NCI-H2196 (cell line): ENCODE measurements around the gene KLF14.
"Not testable (repeated sequence)": the region's sequence is repeated elsewhere in the genome, so short reads cannot be mapped to it uniquely, and the experiment has no call there.

Experiments used
- DNase-seq: peaks from one replicate; lab custom pipeline; 2025; ENCODE audit not compliant: unreplicated experiment; lab: John Stamatoyannopoulos, UW

The KLF14 gene

DNA sequence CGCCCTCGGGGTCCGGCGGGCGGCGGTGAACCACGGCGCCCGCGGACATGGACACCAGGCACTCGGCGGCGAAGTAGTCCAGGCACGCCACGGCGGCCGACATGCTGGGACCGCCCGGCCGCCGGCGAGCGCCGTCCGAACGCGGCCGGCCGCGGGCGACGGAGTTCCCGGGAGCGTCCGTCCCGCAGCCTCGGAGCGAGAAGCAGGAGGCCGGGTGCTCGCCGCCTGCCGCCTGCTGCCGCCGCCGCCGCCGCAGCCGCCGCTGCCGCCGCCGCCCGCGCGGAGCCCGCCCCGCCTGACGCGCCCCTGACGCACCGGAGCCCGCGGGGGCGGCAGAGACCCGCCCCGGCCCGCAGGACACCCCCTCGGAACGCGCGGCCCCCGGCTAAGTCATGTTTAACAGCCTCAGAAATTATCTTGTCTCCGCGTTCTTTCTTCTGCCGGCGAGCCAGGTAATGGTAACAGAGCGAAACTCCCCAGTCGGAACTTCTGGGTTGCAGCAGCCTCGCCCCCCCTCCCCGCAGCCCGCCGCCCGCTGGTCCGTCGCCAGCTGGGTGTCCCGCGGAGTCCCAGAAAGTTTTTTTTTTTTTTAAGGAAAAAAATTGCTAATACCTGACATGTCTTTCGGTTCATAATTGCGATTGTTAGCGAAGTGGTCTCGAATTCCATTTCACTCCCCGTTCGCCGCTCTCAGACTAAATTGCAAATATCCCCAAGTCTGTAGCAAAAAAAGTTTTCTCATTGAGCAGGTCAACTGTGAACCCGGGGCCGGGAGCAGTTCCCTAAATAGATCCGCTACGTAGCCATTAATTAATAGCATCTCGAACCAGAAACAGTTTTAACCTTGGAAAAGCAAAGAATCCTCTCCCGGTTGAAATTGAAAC, at the start of gene KLF14:
TSS of gene KLF14 (minus strand) at position 277 of the 884 bp plus-strand sequence. CDS start at position 103, 174 bp downstream.
- peak; percentile 9 for DNase-seq

- no peak for DNase-seq
These were observed 47.3 kb upstream of the KLF14 start for GRCh38 chr7:130781346-130781745.

DNA sequence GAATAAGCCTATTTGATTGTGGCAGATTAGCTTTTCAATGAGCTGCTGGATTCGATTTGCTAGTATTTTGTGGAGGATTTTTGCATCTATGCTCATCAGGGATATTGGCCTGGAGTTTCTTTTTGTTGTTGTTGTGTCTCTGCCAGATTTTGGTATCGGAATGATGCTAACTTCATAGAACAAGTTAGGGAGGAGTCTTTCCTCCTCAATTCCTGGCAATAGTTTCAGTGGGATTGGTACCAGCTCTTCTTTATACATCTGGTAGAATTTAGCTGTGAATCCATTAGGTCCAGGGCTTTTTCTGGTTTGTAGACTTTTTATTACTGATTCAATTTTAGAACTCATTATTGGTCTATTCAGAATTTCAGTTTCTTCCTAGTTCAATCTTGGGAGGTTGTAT, 43.4 kb upstream of the KLF14 start:
- no peak for DNase-seq

DNA sequence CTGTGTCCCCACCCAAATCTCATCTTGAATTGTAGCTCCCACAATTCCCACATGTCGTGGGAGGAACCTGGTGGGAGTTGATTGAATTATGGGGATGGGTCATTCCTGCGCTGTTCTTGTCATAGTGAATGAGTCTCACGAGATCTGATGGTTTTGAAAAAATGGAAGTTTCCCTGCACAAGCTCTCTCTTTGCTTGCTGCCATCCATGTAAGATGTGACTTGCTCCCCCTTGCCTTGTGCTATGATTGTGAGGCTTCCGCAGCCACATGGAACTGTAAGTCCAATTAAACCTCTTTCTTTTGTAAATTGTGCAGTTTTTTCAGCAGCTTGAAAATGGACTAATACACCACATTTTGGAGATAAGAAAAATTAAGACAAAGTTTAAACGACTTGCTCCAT, 38.4 kb upstream of the KLF14 start:
- not testable (repeated sequence) for DNase-seq

DNA sequence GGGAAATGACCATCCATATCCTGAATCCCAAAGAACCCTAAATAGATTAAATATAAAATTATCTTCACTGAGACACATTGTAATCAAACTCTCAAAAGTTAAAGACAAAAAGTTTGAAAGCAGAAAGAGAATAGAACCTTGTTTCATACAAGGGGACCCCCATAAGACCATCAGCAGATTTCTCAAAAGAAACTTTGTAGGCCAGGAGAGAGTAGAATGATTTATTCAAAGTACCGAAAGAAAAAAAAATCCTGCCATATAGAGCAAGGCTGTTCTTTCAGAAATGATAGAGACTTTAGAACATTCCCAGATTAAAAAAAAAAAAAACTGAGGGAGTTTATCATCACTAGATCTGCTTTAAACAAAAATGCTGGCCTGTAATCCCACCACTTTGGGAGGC, 34.8 kb upstream of the KLF14 start:
- DNase-seq = no peak

- DNase-seq = not testable (repeated sequence)
These were observed 30.6 kb upstream of the KLF14 start for GRCh38 chr7:130764569-130764968.

DNA sequence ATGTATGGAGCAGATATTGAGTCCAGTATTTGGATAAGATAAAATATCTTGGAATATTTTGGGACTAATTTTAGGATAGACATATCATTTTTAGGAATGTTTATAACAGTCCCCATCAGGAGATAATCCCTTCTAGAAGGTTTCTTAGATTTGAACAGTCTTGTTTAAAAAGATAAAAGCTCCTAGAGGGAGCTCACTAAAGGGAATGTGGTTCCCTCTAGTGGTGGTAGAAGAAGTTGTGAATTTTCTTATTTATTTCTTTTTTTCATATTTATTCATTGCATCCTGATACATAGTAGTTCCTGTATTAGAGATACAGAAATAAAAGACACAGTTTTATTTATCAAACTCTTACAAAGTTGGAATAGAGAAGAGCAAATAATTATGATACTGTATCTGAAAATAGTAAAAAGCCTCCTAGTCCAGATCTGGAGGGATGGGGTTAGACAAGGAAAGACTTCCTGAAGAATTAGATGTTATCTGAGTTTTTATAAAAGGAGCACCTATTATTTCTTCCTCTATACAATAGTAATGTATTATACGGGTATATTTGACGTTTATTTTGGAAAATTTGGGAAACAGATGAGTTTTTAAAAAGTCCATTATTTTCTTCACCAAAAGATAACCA, 24.5 kb upstream of the KLF14 start:
- DNase-seq = peak; percentile 56

DNA sequence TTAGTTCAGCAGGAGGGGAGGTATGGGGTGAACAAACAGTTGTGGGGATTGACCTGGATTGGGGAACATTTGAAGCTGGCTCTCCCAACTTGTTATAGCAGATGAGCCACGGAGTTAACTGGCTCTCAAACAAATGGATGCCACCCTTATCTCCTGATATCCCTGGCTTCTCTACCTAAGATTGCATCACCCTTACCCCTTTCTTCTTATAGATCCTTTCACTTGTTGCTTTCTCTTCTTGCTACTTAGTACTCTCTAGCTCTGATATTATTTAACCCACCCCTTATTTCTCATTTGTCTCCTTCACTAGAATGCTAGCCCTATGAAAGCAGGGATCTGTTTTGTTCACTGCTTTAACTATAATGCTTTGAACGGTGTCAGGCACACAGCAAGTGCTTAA, 22.3 kb upstream of the KLF14 start:
- DNase-seq = no peak

DNA sequence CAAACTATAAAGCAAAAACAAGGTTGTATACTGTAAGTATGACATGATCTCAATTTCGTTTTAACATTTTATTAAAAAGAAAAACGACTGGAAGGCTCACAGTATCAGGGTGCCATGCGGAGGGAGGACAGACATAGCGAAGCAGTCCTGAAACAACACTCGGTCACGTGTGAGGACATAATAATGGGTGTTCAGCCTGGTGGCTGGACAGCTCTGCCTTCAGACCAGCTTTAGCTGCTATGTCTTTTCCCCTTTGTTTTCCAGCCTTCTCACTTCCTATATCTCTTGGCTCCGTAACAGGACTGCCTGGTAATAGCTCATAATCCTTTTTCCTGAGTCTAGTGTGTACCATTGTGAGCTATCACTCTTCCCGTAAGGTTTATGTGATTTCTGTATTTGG, 18.4 kb upstream of the KLF14 start:
- DNase-seq = no peak

- no peak for DNase-seq
These were observed 16.7 kb upstream of the KLF14 start for GRCh38 chr7:130750755-130751154.

GRCh38 chr7:130748531-130749389, 14.8 kb upstream of the KLF14 start:
- no peak for DNase-seq

DNA sequence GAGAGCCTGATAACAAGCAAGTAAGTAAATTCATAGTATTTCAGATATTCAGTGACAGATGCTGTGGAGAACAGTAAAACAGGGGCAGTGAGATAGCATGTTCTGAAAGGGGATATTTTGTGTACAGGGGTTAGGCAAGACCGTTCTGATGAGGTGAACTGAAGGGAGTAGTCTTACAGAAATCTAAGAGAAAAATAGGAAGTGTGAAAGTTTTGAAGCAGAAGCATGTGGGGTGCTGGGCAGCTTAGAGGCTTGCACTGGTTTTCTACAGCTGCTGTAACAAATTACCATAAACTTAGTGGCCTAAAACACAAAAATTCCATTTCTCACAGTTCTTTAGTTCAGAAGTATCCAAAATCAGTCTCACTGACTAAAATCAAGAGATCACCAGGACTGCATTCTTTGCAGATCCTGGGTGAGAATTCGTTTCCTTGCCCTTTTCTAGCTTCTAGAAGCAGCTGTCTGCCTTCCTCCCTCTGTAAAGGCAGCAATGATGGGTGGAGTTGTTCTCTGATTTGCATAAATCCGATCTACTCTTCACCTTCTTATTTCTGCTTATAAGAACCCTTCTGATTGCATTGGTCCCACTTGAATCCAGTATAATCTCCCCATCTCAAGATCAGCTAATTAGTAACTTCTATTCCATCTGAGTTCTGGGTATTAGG, 7.5 kb upstream of the KLF14 start:
- no peak for DNase-seq

DNA sequence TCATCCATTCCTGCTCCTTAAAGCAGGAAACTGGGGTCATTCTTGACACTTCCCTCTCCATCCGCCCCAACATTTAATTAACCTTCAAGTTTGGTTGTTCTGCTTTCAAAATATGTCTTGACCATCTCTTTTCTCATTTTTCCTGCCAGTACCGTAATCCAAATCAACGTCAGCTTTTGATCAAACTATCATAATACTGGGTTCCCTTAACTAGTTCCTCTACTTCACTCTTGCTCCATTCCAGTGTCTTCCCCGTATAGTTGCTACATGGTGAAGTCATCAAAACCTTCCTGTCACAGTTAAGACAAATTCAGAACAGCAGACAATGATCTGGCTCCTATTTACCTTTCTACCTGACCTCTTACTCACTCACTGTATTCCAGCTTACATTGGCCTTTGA, 6.6 kb upstream of the KLF14 start:
- no peak for DNase-seq

DNA sequence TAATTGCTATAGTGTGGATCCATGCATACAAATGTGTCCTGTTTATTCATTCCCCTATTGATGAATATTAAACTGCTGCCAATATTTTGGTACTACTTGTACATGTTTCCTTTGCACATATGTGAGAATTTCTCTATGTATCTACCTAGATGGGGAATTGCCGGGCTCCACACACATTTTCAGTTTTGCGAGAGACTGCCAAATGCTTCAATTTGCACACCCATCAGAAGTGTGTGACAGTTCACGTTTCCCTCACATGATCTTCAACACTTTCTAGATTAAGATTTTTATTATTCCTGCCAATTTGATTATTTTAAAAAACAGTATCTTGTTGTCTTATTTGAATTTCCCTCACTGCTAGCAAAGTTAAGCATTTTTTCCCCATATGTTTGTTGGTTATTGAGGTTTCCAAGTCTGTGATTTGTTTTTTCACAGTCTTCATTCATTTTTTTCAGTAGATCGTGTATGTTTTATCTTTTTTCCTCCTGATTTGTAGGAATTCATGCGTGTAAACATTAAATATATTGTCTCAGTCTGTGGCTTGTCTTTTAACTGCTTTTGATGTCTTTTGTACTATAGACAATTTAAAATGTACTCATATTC, 2.4 kb upstream of the KLF14 start:
- DNase-seq = no peak

DNA sequence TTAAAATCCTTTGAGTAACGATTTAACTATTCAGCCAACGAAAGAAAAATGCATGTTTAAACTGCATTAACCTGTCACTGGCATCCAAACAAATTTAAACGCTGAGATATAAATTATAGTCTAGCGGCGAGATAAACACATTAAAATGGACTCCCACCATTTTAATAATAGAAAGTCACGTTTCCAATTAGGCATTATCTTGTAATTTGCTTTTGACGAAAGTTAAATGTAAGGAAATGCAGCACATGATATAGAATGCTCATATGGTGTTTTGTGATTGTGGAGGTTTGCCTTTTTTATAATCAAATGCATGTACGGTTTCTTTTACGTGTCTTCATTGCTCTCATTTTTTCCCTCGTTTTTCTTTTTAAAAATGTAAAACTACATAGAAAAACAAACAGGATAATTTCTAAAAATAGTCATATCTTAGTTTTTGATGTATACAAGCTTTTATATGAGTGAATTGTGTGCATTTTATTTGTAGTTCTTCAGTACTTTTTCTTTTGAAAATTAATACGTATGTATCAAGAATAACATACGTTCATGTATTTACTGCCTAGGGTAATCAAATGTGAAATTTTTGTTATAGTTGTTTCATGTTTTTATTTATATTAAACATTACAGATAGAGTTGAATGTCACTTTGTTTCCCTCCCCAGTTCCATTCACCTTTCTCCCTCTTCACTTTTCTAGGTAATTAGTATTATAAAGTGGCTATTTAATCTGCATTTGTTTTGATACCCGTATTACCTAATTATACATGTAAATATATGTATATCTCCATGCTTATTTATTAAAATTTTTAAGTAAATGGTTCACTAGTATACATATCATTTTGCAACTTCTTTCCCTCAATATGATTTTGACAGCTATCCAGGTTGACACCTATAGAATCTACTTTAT, 1.1 kb upstream of the KLF14 start:
- DNase-seq = no peak

DNA sequence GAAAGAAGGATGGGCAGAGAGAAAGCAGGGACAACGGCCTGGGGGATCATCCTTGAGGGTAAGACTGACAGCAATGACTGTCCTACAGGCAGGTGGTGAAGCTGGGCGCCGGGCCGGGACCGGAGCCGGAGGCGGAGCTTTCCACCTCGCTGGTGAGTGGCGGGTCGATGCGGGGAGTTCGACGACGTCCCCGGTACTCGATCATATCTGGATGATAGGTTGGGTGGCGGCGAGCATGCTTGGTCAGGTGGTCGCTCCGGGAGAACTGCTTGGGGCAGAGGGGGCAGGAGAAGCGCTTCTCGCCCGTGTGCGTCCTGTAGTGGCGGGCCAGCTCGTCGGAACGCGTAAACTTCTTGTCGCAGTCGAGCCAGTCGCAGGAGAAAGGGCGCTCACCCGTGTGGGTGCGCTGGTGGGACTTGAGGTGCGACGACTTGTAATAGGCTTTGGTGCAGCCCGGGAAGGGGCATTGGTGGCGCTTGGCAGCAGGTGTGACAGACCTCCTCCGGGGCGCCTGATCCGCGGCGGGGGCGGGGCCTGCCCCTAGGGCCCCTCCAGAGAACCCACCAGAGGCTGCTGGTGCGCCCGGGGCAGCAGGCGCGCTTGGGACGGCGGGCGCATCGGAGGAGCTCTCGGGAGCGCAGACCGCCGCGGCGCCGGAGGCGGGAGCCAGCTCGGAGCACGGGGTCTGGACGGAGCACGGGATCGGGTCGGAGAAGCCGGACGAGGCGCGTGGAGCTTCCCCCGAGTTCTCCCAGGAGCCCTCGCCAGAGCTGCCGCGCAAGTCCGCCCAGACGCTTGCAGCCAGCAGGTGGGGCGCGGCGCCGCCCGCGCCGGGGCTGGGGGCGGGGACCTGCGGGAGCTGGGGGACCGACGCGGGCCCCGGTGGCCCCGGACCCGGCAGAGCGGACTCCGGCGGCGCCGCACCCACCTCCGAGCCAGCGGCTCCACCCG, 752 bp downstream of the KLF14 start:
- DNase-seq = no peak

DNA sequence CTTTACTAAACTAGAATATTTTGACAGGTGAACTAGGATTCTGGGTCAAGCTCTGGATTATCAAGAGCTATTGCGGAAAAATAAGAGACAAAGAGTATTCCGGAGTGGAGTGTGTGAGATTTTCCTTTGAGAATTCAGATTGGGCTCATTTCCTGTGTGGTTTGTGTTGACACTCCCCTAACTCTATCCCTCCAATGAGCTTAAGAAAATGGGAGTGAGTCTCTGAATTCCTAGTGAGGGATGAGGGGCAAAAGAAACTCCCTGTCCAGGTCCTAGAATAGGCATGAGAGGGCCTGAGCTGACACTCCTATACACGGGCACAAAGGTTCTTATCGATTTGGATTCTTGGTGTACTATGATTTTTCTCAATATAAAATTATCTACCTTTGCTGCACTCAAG, 10.2 kb downstream of the KLF14 start:
- no peak for DNase-seq

- peak; percentile 20 for DNase-seq
These were observed 12.3 kb downstream of the KLF14 start for GRCh38 chr7:130721486-130722277.
